GM19035 (cell line): ENCODE data around the gene FOXK1.
"Not testable (repeated sequence)": the region's sequence is repeated elsewhere in the genome, so short reads cannot be mapped to it uniquely, and the experiment has no call there.

Source experiments
- ATAC-seq: cut with Tn5 transposase; IDR thresholded peaks from one replicate; pipeline ENCODE4 v1.9.1; 2021; ENCODE audit not compliant: unreplicated experiment

Gene FOXK1

DNA sequence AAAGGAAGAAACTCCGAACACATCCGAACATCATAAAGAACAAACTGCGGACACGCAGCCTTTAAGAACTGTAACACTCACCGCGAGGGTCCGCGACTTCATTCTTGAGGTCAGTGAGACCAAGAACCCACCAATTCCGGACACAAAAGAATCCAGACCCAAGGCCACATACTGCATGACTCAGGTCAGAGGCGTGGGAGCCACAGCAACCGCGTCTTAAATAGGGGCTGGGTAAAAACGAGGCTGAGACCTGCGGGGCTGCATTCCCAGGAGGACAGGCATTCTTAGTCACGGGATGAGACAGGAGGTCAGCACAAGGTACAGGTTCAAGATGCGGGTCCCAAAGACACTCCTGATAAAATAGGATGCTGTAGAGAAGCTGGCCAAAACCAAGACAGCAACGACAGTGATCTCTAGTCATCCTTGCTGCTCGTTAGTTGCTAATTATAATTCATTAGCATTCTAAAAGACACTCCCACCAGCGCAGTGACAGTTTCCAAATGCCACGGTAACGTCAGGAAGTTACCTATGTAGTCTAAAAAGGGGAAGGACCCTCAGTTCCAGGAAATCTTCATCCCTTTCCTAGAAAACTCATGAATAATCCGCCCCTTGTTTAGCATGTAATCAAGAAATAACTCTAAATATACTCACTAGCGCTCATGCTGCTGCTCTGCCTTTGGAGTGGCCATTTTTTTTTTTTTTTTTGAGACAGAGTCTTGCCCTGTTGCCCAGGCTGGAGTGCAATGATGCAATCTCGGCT lies 112.7 kb downstream of the FOXK1 start:
- ATAC-seq, result no peak

DNA sequence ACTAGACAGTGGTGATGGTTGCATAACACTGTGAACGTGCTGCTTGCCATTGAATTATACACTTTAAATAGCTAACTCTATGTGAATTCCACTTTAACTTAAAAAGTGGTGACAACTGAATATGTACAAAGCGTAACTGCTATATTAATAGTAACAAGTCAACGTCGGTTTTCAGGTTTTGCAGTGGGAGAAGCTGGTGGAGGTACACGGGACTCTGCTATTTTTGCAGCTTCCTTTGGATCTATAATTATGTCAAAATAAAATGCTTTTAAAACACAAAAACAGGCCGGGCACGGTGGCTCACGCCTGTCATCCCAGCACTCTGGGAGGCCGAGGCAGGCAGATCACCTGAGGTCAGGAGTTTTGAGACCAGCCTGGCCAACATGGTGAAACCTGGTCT lies 114.4 kb downstream of the FOXK1 start:
- ATAC-seq, result no peak

DNA sequence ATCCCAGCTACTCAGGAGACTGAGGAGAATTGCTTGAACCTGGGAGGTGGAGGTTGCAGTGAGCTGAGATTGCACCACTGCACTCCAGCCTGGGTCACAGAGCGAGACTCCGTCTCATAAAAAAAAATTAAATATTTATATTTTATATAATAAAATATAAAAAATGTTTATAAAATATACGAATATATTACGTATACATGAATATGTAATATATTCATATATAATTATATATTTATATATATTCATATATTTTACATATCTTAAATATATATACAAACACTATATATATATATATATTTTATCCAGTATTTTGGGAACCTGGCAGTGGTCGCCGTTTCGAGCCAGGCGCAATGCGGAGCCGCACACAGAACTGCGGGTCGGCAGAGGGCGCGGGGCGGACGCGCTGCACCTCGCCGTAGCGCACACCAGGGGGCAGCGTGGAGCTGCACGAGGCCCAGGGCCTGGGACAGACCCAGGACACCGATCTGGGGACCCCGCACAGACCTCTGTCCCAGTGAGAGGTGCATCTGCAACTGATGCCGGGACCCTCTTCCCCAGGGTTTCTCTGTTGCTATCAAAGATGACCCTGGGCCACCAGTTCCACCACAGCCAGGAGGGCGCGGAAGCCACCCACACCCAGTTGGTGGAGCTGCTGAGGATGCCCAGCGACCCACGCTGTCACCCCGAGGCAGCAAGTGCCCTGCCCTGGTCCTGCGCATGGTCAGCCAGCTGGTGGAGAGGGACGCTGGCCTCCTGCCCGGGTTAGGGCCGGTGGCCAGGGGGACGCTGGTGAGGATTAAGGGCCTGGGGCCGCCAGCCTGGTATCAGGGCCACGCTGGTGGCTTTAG lies 116.0 kb downstream of the FOXK1 start:
- no peak for ATAC-seq

DNA sequence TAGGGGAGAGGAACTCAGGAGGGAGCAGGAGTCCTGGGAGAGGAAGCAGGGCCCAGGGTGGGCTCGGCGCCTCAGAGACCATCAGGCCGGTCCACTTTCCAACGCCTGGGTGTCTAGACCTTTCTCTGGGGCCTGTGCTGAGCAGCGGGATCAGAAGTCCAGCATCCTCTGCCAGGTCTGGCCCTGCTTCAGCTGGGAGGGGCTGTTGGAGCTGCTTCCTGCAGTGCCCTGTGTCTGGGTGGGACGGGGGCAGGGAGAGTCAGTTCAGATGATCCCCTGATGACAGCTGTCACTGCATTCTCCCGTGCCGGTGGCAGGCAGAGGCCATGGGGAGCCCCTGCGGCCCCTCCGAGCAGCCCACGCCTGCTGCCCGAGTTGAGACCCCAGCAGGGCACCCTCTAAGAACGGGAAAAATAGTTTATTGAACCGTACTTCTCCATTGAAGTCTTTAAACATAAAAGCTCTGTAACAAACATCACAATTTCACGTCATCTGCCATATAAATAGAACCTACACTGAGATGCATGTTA lies 116.7 kb downstream of the FOXK1 start:
- ATAC-seq, result no peak

DNA sequence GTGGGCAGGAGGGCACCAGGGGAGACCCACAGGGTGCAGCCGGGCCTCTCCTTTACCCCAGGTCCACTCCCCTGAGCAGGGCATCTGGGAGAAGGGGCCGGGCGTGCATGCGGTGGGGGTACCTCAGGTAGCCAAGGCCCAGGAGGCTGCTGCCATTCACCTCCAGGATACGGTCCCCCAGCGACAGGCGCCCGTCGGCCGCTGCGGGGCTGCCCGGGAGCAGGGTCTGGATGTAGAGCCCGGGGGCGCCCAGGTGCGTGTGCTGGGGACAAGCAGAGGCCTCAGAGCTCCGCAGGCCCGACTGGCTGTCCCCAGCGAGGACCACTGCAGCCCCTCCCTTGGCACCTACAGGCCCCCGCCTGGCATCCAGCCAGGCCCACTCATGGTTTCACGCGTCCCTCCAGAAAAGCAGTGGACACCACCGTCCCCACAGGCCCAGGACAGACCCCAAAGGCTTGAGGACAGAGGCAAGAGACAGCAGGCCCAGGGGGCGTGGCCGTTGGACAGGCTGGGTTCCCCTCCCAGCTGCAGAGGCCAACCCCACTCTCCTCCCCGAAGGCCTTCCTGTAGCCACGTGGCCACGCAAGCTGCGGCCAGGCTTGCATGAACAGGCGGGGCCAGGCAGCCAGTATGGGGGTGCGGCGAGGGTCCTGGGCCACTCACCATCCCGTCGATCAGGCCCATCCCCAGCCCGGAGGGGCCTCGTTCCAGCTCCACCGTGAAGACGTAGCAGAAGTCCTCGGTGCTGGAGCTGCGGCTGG lies 117.6 kb downstream of the FOXK1 start:
- ATAC-seq, result no peak

DNA sequence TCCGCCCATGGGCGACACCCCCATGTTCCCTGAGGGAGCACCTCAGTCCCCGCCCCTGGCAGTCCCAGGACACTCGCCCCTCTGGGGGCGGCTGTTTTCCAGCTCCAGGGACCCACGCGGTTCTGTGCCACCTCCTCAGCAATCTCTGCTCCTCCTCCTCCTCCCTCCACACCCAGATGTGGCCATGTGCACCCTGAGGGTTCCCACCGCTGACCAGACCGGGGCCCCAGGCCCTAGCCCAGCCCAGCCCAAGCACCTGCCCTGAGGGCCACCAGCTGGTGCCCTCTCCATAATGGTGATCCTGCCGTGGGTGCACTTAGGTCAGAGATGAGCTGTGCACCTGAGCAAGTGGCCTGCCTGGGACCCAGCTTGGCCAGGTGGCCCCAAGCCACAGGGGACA lies 118.4 kb downstream of the FOXK1 start:
- ATAC-seq, result no peak

DNA sequence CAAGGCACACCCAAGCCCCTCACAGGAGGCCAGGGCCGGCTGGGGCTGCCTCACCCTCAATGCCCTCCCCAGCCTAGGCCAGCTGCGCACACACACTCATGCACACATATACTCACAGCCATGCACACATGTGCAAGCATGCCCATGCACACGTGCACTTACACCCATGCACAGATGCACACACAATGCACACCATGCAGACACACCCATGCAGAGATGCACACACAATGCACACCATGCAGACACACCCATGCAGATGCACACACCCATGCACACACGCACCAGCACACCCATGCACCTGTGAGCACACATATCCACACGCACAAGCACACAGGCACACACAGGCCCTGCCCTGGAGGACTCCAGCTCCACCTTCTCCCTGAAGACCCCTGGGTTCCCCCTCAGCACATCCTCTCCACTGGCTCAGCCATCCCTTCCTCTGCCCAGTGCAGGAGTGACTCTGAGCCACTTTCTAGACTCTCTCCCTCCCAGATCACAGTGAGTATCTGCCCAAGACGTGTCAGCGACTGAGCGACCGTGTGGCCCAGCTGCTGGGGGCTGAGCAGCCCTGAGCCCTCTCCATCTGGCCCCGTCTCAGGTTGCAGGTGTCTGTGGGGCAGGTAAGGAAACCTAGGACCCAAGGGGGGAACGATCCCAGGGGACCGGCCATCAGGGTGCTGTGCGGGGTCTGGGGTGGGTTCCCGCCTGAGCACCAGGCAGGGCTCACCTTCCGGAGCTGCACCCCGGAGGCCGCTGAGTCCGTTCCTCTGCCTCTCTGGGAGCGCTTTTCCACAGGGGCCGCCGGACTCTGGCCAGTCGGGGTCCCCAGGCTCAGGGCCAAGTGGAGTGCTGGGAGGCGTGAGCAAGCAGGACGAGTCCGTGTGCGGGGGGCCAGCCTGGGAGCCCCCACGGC lies 119.1 kb downstream of the FOXK1 start:
- no peak for ATAC-seq

DNA sequence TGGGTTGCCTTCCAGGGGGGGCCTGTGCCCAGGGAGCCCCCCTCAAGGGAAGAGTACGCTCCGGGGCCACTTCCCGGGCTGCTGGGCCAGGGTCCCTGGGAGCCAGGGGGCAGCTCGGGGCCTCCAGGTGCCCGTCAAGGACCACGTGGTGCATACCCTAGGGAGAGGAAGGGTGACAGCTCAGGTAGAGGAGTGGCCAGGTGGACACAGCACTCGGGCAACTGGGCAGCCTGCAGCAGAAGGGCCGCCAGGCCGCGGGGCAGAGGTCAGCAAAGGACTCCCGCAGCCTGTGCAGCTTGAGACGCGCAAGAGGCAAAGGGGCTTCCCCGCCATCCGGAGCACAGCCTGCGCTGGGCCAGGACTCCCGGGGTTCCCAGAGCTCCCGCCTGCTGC lies 119.7 kb downstream of the FOXK1 start:
- no peak for ATAC-seq

DNA sequence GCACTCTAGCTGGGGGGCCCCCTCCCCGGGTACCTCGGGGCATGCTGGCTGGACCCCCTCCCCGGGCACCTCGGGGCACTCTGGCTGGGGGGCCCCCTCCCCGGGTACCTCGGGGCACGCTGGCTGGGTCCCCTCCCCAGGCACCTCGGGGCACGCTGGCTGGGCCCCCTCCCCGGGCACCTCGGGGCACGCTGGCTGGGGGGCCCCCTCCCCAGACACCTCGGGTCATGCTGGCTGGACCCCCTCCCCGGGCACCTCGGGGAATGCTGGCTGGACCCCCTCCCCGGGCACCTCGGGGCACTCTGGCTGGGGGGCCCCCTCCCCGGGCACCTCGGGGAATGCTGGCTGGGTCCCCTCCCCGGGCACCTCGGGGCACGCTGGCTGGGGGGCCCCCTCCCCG lies 120.5 kb downstream of the FOXK1 start:
- not testable (repeated sequence) for ATAC-seq

DNA sequence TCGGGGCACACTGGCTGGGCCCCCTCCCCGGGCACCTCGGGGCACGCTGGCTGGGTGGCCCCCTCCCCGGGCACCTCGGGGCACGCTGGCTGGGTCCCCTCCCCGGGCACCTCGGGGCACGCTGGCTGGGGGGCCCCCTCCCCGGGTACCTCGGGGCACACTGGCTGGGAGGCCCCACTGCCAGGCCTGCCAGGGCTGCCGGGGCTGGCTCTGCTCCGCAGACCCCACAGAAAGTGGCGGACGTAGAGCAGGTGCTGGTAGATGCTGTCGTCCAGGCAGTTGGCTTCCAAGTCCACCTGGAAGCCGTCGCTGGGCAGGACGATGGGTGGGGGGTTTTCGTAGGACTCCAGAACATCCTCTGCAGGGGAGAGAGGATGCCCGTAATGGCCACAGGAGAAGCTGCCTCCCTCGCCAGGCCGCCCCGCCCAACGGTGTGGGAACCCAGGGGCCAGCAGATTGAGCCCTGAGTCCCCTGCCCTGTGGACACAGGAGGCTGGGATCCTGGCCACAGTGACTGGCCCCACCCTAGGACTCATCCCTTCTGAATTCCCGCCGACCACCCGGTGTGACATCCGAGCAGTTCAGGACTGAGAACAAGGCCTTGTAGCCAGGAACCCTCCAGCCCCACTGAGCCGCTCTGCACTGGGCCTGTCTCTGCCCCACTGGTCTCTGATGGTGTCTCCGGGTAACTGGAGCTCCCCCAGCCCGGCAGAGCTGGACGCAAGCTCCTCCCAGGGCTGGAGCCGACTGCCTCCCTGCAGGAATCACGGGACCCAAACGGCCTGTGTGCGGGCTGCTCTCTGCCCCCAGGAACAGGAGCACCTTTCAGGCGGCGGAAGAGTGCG lies 121.5 kb downstream of the FOXK1 start:
- ATAC-seq, result no peak

DNA sequence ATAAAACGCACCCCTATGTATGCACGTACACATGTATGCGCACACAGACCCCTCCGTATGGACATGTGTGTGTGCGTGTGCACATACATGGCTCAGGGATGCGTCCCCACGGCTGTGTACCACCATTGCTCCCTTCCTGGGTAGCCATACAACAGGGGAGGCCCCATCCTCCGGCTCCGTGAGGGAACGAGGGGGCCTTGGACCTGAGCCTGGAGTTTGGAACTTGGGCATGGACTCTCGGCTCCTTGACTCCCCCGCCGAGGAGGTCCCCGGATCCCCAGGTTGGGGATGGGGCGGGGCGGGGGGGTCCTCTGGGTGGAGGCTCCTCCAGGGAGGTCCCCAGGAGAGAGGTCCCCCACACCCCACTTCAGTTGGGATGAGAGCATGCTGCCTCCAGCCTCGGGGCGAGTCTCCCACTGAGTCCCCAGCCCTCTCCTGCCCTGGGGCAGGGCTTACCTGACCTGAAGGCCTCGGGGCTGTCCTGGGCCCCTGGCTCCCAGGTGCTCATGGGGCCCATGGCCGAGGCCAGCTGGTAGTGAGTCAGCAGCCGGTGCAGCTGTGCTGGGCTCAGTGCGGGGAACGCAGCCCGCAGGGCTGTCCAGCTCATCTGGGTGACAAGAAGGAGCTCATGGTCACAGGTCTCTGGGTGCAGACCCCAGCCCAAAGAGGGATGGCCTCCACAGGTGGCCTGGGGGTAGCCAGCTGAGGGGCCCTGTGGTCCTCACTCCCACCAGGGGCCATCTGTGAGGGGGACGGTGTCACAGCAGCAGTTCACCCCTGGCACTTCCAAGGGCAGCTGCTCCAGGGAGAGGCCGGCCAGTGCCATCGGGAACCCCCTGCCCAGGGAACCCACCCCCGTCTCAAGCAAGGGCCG lies 123.3 kb downstream of the FOXK1 start:
- ATAC-seq, result no peak

DNA sequence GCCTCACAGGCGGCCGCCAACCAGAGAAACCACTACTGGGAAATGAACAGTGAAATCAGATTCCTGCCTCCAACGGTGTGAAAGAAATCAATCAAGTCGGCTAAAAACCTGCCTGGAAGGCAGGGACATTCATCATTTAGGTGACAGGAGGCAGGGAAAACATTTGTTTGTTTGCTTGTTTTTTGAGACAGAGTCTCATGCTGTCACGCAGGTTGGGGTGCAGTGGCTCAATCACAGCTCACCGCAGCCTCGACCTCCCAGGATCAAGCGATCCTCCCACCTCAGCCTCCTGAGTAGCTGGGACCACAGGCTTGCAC lies 123.8 kb downstream of the FOXK1 start:
- ATAC-seq, result no peak

DNA sequence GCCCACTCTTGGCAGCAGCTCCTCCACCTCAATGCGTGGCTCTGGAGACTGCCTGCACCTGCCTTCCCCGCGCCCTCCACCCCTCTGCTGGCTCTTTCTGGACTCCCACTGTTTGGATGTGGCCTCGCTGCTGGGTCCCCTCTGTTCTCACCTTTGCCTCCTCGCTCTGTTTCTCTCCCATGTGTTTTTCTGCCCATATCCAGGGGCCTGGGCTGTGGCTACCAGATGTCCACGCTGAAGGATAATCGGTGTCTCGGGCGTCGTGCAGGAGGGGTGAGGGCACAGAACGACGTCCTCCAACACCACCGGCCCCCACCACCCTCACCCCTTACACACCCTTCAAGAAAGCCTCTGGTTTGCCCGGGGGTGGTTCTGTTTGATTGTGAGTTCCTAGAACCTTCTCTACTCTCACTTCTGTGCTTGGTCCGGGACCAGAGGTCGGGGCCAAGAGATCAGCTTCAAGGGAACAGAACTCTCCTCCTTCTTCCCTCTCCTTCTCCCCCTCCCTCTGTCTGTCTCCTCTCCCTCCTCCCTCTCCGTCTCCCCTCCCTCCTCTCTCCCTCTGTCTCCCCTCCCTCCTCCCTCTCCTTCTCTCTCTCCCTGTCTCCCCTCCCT lies 125.0 kb downstream of the FOXK1 start:
- no peak for ATAC-seq

DNA sequence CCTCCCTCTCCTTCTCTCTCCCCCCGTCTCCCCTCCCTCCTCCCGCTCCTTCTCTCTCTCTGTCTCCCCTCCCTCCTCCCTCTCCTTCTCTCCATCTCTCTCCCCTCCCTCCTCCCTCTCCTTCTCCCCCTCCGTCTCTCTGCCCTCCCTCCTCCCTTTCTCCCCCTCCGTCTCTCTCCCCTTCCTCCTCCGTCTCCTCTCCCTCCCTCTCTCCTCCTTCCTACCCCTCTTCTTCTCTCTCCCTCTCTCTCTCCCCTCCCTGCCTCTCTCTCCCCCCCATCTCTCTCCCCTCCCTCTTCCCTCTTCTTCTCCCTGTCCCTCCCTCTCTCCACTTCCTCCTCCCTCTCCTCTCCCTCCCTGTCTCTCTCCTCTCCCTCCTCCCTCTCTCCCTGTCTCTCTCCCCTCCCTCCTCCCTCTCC lies 125.5 kb downstream of the FOXK1 start:
- no peak for ATAC-seq

DNA sequence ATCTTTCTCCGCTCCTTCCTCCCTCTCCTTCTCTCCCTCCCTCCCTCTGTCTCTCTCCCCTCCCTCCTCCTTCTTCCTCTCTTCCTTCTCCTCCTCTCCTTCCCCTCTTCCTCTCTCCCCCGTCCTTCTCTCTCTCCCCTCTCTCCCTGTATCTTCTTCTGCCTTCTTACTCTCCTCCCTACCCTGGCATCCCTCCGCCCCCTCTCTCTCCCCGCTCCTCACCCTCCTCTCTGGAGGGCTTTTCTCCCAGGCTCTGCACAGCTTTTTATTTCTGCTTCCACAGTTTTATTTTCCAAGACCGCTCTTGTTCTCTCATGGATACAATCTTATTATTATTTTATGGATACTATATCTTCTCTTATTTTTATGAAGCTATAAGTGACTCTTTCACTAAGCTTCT lies 125.9 kb downstream of the FOXK1 start:
- ATAC-seq, result no peak

DNA sequence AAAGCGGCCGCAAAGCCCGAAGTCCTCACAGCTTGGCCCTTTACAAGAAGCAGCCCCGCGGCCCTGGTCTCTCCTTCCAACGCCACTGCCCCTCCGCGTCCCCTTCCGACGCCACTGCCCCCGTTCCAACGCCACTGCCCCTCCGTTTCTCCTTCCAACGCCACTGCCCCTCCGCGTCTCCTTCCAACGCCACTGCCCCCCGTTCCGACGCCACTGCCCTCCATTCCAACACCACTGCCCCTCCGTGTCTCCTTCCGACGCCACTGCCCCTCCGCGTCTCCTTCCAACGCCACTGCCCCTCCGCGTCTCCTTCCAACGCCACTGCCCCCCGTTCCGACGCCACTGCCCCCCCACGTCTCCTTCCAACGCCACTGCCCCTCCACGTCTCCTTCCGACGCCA lies 126.5 kb downstream of the FOXK1 start:
- ATAC-seq, result no peak

DNA sequence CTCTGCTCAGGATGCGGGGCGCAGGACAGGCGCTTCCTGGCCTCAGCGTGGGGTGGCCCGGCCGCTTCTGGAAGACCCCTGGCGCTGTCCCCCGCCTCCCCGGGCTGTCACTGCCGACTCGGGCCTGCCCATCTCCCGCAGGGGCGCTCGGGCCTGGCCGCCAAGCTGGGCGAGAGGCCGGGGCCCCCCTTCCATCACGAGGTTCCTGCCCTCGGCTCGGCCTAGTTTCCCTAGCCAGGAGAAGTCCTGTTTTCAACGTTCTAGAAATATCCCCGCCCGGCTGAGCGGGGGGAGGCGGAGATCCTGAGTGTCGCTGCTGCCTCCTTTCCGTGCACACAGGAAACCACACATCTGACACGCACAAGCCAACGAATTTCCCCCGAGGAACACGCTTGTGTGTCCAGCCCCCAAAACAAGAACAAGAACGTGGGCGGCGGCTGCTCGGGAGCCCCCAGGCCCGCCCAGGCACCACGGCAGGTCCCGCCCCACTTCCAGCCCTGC lies 127.0 kb downstream of the FOXK1 start:
- ATAC-seq, result no peak

DNA sequence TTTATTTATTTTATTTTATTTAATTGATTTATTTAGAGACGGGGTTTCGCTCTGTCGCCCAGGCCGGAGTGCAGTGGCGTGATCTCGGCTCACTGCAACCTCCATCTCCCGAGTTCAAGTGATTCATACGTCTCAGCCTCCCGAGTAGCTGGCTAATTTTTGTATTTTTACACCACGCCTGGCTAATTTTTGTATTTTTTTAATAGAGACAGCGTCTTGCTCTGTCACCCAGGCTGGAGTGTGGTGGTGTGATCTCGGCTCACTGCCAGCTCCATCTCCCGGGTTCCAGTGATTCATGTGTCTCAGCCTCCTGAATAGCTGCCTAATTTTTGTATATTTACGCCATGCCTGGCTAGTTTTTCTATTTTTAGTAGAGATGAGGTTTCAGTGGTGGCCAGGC lies 127.6 kb downstream of the FOXK1 start:
- ATAC-seq, result no peak
